Measurements from ENCODE around the gene RNASET2. TPM values are rescaled to one million over a fixed set of nuclear protein-coding genes. Genes with fewer than 3 reads are reported as not detected.

Gene RNASET2
- total and polyA plus RNA-seq, 4 donors, result 17.7 to 37.2 (median 25.0) TPM

DNA sequence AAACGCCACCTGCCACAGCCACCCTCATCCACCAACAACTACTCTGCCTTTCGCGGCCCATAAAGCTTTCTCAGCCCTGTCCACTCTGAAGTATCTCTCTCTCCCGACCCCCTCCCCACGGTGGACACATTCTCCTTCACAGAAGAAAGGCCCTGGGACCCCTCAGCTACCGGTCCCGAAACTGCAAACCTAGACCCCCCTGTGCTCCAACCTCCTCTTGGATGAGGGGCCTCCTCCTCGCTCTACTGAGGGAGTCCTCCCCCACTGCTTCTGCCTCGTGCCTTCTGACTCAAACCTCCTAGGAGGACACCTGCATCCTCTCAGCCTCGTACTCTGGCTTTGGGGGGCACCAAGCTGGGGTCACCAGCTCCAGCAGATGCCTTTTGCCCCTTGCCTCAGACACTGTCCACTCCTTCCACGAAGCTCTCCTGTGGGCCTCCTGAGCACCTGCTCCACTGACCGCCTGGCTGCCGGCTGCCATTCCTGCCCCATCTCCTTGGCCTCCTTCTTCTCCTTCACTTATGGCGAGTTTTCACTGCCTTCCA is 24.9 kb downstream of the RNASET2 start:
- 97% methylated on average over 14 of the region's 14 CpGs for WGBS
- Histone ChIP-seq H3K4me3 (ENCODE audit: low read depth in 1 of 3, low read length in 3 of 3) (no peak overlapping the region), H3K4me1 (ENCODE audit: control insufficient read depth in 4 of 4, insufficient read depth in 4 of 4, low read length in 3 of 4) (no peaks in the 10 kb centered on the region), H3K9ac (ENCODE audit: low read depth in 1 of 2, low read length in 2 of 2) (no peak overlapping the region), H3K27ac (ENCODE audit: low read depth in 1 of 2, low read length in 2 of 2) (no peak overlapping the region), H3K36me3 (ENCODE audit: control insufficient read depth in 4 of 4, insufficient read depth in 3 of 4, low read depth in 1 of 4, low read length in 3 of 4) (peaks cover 0 to 18% (median 14%) of the 10 kb centered on the region in 4 donors), H3K27me3 (ENCODE audit: control insufficient read depth in 4 of 4, insufficient read depth in 4 of 4, low read length in 3 of 4) (no peaks in the 10 kb centered on the region), H3K9me3 (ENCODE audit: control insufficient read depth in 4 of 4, low read length in 3 of 4) (no peaks in the 10 kb centered on the region)
- DNase-seq (ENCODE audit: low spot score), result no peak
- no peak for TF ChIP-seq SP1 (IDR thresholded peaks at IDR 0.05)
- TF ChIP-seq CTCF (IDR thresholded peaks at IDR 0.05; ENCODE audit: low read depth, low read length, missing input control), result no peak
- TF ChIP-seq NR2F2 (IDR thresholded peaks at IDR 0.05), result no peak
- TF ChIP-seq ZBTB33 (IDR thresholded peaks at IDR 0.05), result no peak
- no peak for TF ChIP-seq GABPA (IDR thresholded peaks at IDR 0.05 in 1 of 2, conservative IDR thresholded peaks at IDR 0.05 in 1 of 2)
- TF ChIP-seq EGR1 (IDR thresholded peaks at IDR 0.05; ENCODE audit: low read depth in 2 of 2), result no peak
- TF ChIP-seq JUND (IDR thresholded peaks at IDR 0.05), result no peak
- no peak for TF ChIP-seq FOXA1 (IDR thresholded peaks at IDR 0.05)
- no peak for TF ChIP-seq RAD21 (IDR thresholded peaks at IDR 0.05)
- no peak for TF ChIP-seq HNF4A (conservative IDR thresholded peaks at IDR 0.05)
- TF ChIP-seq RXRA (IDR thresholded peaks at IDR 0.05), result no peak
- TF ChIP-seq, protein P1, sequence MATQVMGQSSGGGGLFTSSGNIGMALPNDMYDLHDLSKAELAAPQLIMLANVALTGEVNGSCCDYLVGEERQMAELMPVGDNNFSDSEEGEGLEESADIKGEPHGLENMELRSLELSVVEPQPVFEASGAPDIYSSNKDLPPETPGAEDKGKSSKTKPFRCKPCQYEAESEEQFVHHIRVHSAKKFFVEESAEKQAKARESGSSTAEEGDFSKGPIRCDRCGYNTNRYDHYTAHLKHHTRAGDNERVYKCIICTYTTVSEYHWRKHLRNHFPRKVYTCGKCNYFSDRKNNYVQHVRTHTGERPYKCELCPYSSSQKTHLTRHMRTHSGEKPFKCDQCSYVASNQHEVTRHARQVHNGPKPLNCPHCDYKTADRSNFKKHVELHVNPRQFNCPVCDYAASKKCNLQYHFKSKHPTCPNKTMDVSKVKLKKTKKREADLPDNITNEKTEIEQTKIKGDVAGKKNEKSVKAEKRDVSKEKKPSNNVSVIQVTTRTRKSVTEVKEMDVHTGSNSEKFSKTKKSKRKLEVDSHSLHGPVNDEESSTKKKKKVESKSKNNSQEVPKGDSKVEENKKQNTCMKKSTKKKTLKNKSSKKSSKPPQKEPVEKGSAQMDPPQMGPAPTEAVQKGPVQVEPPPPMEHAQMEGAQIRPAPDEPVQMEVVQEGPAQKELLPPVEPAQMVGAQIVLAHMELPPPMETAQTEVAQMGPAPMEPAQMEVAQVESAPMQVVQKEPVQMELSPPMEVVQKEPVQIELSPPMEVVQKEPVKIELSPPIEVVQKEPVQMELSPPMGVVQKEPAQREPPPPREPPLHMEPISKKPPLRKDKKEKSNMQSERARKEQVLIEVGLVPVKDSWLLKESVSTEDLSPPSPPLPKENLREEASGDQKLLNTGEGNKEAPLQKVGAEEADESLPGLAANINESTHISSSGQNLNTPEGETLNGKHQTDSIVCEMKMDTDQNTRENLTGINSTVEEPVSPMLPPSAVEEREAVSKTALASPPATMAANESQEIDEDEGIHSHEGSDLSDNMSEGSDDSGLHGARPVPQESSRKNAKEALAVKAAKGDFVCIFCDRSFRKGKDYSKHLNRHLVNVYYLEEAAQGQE (IDR thresholded peaks at IDR 0.05), result no peak

- H3K4me3 ChIP-seq (ENCODE audit: low read depth in 1 of 3, low read length in 3 of 3), result no peak overlapping the region
- H3K27ac ChIP-seq (ENCODE audit: low read depth in 1 of 2, low read length in 2 of 2), result no peak overlapping the region
- no peaks in the 10 kb centered on the region for H3K4me1 ChIP-seq (ENCODE audit: control insufficient read depth in 4 of 4, insufficient read depth in 4 of 4, low read length in 3 of 4)
- H3K9me3 ChIP-seq (ENCODE audit: control insufficient read depth in 4 of 4, low read length in 3 of 4), result no peaks in the 10 kb centered on the region
- WGBS, result 97% methylated on average over 4 of the region's 4 CpGs
- TF ChIP-seq ZBTB33 (IDR thresholded peaks at IDR 0.05) (no peak), HNF4A (conservative IDR thresholded peaks at IDR 0.05) (no peak)
- H3K36me3 ChIP-seq (ENCODE audit: control insufficient read depth in 4 of 4, insufficient read depth in 3 of 4, low read depth in 1 of 4, low read length in 3 of 4), result peaks cover 0 to 18% (median 14%) of the 10 kb centered on the region in 4 donors
- no peak overlapping the region for H3K9ac ChIP-seq (ENCODE audit: low read depth in 1 of 2, low read length in 2 of 2)
- H3K27me3 ChIP-seq (ENCODE audit: control insufficient read depth in 4 of 4, insufficient read depth in 4 of 4, low read length in 3 of 4), result no peaks in the 10 kb centered on the region
- DNase-seq (ENCODE audit: low spot score), result no peak
Observed at GRCh38 chr6:166930354-166930891, 25.9 kb downstream of the RNASET2 start.

Data from liver (tissue), 9 donors.